IPS-11a (cell line): Measurements from ENCODE around the gene PCBP3.
"Not testable (repeated sequence)": the region's sequence is repeated elsewhere in the genome, so short reads cannot be mapped to it uniquely, and the experiment has no call there.

Experiments
- H3K4me3 ChIP-seq: one replicate; pipeline ENCODE4 v1.5.1; 2013; ENCODE audit warnings: low read depth, low read length, control low read depth

The PCBP3 gene

GRCh38 chr21:45669382-45669781, 25.9 kb downstream of the PCBP3 start:
- no peak overlapping the region for H3K4me3 ChIP-seq

GRCh38 chr21:45670731-45671130, 27.2 kb downstream of the PCBP3 start:
- H3K4me3 ChIP-seq: no peak overlapping the region

GRCh38 chr21:45678790-45679189, 35.3 kb downstream of the PCBP3 start:
- not testable (repeated sequence) for H3K4me3 ChIP-seq

GRCh38 chr21:45680215-45680614, 36.7 kb downstream of the PCBP3 start:
- H3K4me3 ChIP-seq: no peak overlapping the region

GRCh38 chr21:45695086-45695485, 51.6 kb downstream of the PCBP3 start:
- no peak overlapping the region for H3K4me3 ChIP-seq

- H3K4me3 ChIP-seq: no peak overlapping the region
Observed at GRCh38 chr21:45698493-45699184, 55.1 kb downstream of the PCBP3 start.

- H3K4me3 ChIP-seq: no peak overlapping the region
Observed at GRCh38 chr21:45699251-45699942, 55.9 kb downstream of the PCBP3 start.

GRCh38 chr21:45699966-45700365, 56.4 kb downstream of the PCBP3 start:
- H3K4me3 ChIP-seq: no peak overlapping the region

GRCh38 chr21:45700461-45700860, 56.9 kb downstream of the PCBP3 start:
- no peak overlapping the region for H3K4me3 ChIP-seq

- H3K4me3 ChIP-seq: no peak overlapping the region
Observed at GRCh38 chr21:45704311-45705108, 61.0 kb downstream of the PCBP3 start.

- H3K4me3 ChIP-seq: no peak overlapping the region
Observed at GRCh38 chr21:45706299-45706698, 62.8 kb downstream of the PCBP3 start.

GRCh38 chr21:45709173-45709572, 65.6 kb downstream of the PCBP3 start:
- H3K4me3 ChIP-seq: no peak overlapping the region

GRCh38 chr21:45709696-45710268, 66.3 kb downstream of the PCBP3 start:
- H3K4me3 ChIP-seq: no peak overlapping the region

- not testable (repeated sequence) for H3K4me3 ChIP-seq
Observed at GRCh38 chr21:45710306-45710705, 66.8 kb downstream of the PCBP3 start.

- H3K4me3 ChIP-seq: no peak overlapping the region
Observed at GRCh38 chr21:45713613-45714012, 70.1 kb downstream of the PCBP3 start.

- H3K4me3 ChIP-seq: no peak overlapping the region
Observed at GRCh38 chr21:45715441-45715840, 71.9 kb downstream of the PCBP3 start.

- H3K4me3 ChIP-seq: no peak overlapping the region
Observed at GRCh38 chr21:45718413-45718812, 74.9 kb downstream of the PCBP3 start.

- no peak overlapping the region for H3K4me3 ChIP-seq
Observed at GRCh38 chr21:45719177-45719802, 75.8 kb downstream of the PCBP3 start.

GRCh38 chr21:45720204-45720603, 76.7 kb downstream of the PCBP3 start:
- H3K4me3 ChIP-seq: not testable (repeated sequence)

GRCh38 chr21:45721671-45722070, 78.1 kb downstream of the PCBP3 start:
- H3K4me3 ChIP-seq: no peak overlapping the region
